Muscle layer of colon (tissue), 2 donors: Measurements from ENCODE around the gene SH3TC1.

Experiments
- H3K27ac ChIP-seq: one replicate; pipeline ENCODE4 v1.7.0; 2013; ENCODE audit warnings: low read depth, mild to moderate bottlenecking, low read length, moderate library complexity
- H3K27me3 ChIP-seq, 2 donors: one replicate each; pipeline ENCODE4 v1.7.0; 2013; ENCODE audit warnings: low read length in 2 of 2, mild to moderate bottlenecking in 2 of 2; ENCODE audit not compliant: insufficient read depth in 2 of 2, control insufficient read depth in 1 of 2
- H3K36me3 ChIP-seq: one replicate; pipeline ENCODE4 v1.7.0; 2013; ENCODE audit warnings: mild to moderate bottlenecking, low read length; ENCODE audit not compliant: insufficient read depth
- H3K4me1 ChIP-seq: one replicate; pipeline ENCODE4 v1.7.0; 2013; ENCODE audit warnings: mild to moderate bottlenecking, low read length; ENCODE audit not compliant: insufficient read depth
- H3K4me3 ChIP-seq, 2 donors: one replicate each; pipeline ENCODE4 v1.7.0; 2013; ENCODE audit warnings: low read length in 2 of 2, low read depth in 1 of 2, mild to moderate bottlenecking in 1 of 2, moderate library complexity in 1 of 2
- H3K9ac ChIP-seq: one replicate; pipeline ENCODE4 v1.7.0; 2013; ENCODE audit warnings: low read length
- H3K9me3 ChIP-seq: one replicate; pipeline ENCODE4 v1.7.0; 2013; ENCODE audit warnings: mild to moderate bottlenecking, low read length
- donor health status: abdominal sarcoma.
- donor health status: Adenocarcinoma of cecum.

Gene SH3TC1

GRCh38 chr4:8247047-8247930, 48.2 kb downstream of the SH3TC1 start:
- Histone ChIP-seq H3K9me3 (no peaks in the 10 kb centered on the region), H3K36me3 (no peaks in the 10 kb centered on the region), H3K9ac (no peak overlapping the region)

GRCh38 chr4:8248091-8248490, 49.0 kb downstream of the SH3TC1 start:
- H3K27ac ChIP-seq: no peak overlapping the region
- H3K4me1 ChIP-seq: no peaks in the 10 kb centered on the region
- no peaks in the 10 kb centered on the region for H3K27me3 ChIP-seq
- H3K36me3 ChIP-seq: no peaks in the 10 kb centered on the region
- no peak overlapping the region for H3K9ac ChIP-seq
- no peak overlapping the region for H3K4me3 ChIP-seq
- H3K9me3 ChIP-seq: no peaks in the 10 kb centered on the region

More at GRCh38 chr4:8247047-8247930, 48.2 kb downstream of the SH3TC1 start:
- Histone ChIP-seq H3K4me1 (peaks cover 8% of the 10 kb centered on the region), H3K27ac (no peak overlapping the region), H3K27me3 (no peaks in the 10 kb centered on the region), H3K4me3 (no peak overlapping the region)

GRCh38 chr4:8250227-8250626, 51.1 kb downstream of the SH3TC1 start:
- no peaks in the 10 kb centered on the region for H3K36me3 ChIP-seq
- no peaks in the 10 kb centered on the region for H3K4me1 ChIP-seq
- H3K4me3 ChIP-seq: no peak overlapping the region
- H3K9ac ChIP-seq: no peak overlapping the region
- no peaks in the 10 kb centered on the region for H3K27me3 ChIP-seq
- no peaks in the 10 kb centered on the region for H3K9me3 ChIP-seq
- no peak overlapping the region for H3K27ac ChIP-seq

GRCh38 chr4:8250637-8251036, 51.5 kb downstream of the SH3TC1 start:
- H3K4me1 ChIP-seq: no peaks in the 10 kb centered on the region
- H3K27ac ChIP-seq: no peak overlapping the region
- no peaks in the 10 kb centered on the region for H3K9me3 ChIP-seq
- no peak overlapping the region for H3K9ac ChIP-seq
- no peak overlapping the region for H3K4me3 ChIP-seq
- H3K36me3 ChIP-seq: no peaks in the 10 kb centered on the region
- H3K27me3 ChIP-seq: no peaks in the 10 kb centered on the region

GRCh38 chr4:8251110-8251883, 52.2 kb downstream of the SH3TC1 start:
- Histone ChIP-seq H3K36me3 (no peaks in the 10 kb centered on the region), H3K27me3 (no peaks in the 10 kb centered on the region), H3K27ac (no peak overlapping the region), H3K9ac (no peak overlapping the region), H3K9me3 (no peaks in the 10 kb centered on the region), H3K4me1 (no peaks in the 10 kb centered on the region), H3K4me3 (no peak overlapping the region)

- Histone ChIP-seq H3K9ac (no peak overlapping the region), H3K4me3 (no peak overlapping the region), H3K36me3 (no peaks in the 10 kb centered on the region), H3K27me3 (no peaks in the 10 kb centered on the region), H3K4me1 (no peaks in the 10 kb centered on the region), H3K27ac (no peak overlapping the region), H3K9me3 (no peaks in the 10 kb centered on the region)
Observed at GRCh38 chr4:8252301-8253173, 53.4 kb downstream of the SH3TC1 start.

- Histone ChIP-seq H3K4me3 (no peak overlapping the region), H3K27me3 (no peaks in the 10 kb centered on the region), H3K36me3 (no peaks in the 10 kb centered on the region), H3K9me3 (no peaks in the 10 kb centered on the region), H3K27ac (no peak overlapping the region), H3K9ac (no peak overlapping the region), H3K4me1 (no peaks in the 10 kb centered on the region)
Observed at GRCh38 chr4:8254076-8254475, 55.0 kb downstream of the SH3TC1 start.

GRCh38 chr4:8255698-8256441, 56.8 kb downstream of the SH3TC1 start:
- Histone ChIP-seq H3K27me3 (no peaks in the 10 kb centered on the region), H3K4me1 (peaks cover 2% of the 10 kb centered on the region), H3K36me3 (no peaks in the 10 kb centered on the region), H3K4me3 (no peak overlapping the region), H3K27ac (no peak overlapping the region), H3K9me3 (no peaks in the 10 kb centered on the region), H3K9ac (no peak overlapping the region)

- no peaks in the 10 kb centered on the region for H3K9me3 ChIP-seq
Observed at GRCh38 chr4:8257854-8258253, 58.8 kb downstream of the SH3TC1 start.

GRCh38 chr4:8258552-8259212, 59.6 kb downstream of the SH3TC1 start:
- Histone ChIP-seq H3K27me3 (no peaks in the 10 kb centered on the region), H3K9me3 (no peaks in the 10 kb centered on the region), H3K9ac (no peak overlapping the region), H3K4me1 (peaks cover 5% of the 10 kb centered on the region), H3K27ac (no peak overlapping the region), H3K4me3 (no peak overlapping the region), H3K36me3 (no peaks in the 10 kb centered on the region)

More at GRCh38 chr4:8257854-8258253, 58.8 kb downstream of the SH3TC1 start:
- no peak overlapping the region for H3K9ac ChIP-seq
- no peak overlapping the region for H3K4me3 ChIP-seq
- no peak overlapping the region for H3K27ac ChIP-seq
- no peaks in the 10 kb centered on the region for H3K27me3 ChIP-seq
- H3K36me3 ChIP-seq: no peaks in the 10 kb centered on the region
- H3K4me1 ChIP-seq: peaks cover 5% of the 10 kb centered on the region
